HEK293 (cell line): ENCODE results near the gene C9orf152.

Experiments used
- KLF10 ChIP-seq: fragments of 450-650 bp; IDR thresholded peaks from 2 replicates; pipeline ENCODE4 v1.5.1; 2018; ENCODE audit warnings: missing biosample characterization, mild to moderate bottlenecking, missing genetic modification characterization
- MEIS1 ChIP-seq: sonication (generic); formaldehyde crosslinking; IDR thresholded peaks from 2 replicates; pipeline ENCODE4 v1.8.1; 2022; ENCODE audit warnings: missing genetic modification reagents, mild to moderate bottlenecking, borderline replicate concordance
- PRDM4 ChIP-seq: fragments of 450-650 bp; formaldehyde crosslinking; IDR thresholded peaks from 2 replicates; pipeline ENCODE4 v1.5.1; 2017; ENCODE audit warnings: missing biosample characterization, missing genetic modification characterization
- SP2 ChIP-seq: fragments of 450-650 bp; formaldehyde crosslinking; IDR thresholded peaks from 2 replicates; pipeline ENCODE4 v1.5.1; 2016; ENCODE audit warnings: missing biosample characterization, missing genetic modification characterization
- TRIM28 ChIP-seq: IDR thresholded peaks from 2 replicates; pipeline ENCODE4 v1.6.1; 2011; ENCODE audit warnings: low read length, control low read depth, borderline replicate concordance
- YY2 ChIP-seq: fragments of 450-650 bp; formaldehyde crosslinking; IDR thresholded peaks from 2 replicates; pipeline ENCODE4 v1.5.1; 2016; ENCODE audit warnings: missing biosample characterization, missing genetic modification characterization
- ZBTB10 ChIP-seq: fragments of 450-650 bp; formaldehyde crosslinking; IDR thresholded peaks from 2 replicates; pipeline ENCODE4 v1.5.1; 2016; ENCODE audit warnings: missing biosample characterization, missing genetic modification characterization
- ZNF19 ChIP-seq: fragments of 450-650 bp; formaldehyde crosslinking; IDR thresholded peaks from 2 replicates; pipeline ENCODE4; 2016; ENCODE audit warnings: missing biosample characterization, missing genetic modification characterization, low read depth
- ZNF202 ChIP-seq: fragments of 450-650 bp; formaldehyde crosslinking; IDR thresholded peaks from 2 replicates; pipeline ENCODE4 v1.5.1; 2016; ENCODE audit warnings: missing biosample characterization, missing genetic modification characterization, borderline replicate concordance
- ZNF510 ChIP-seq: fragments of 450-650 bp; formaldehyde crosslinking; IDR thresholded peaks from 2 replicates; pipeline ENCODE4 v1.5.1; 2018; ENCODE audit warnings: mild to moderate bottlenecking, missing genetic modification characterization, missing biosample characterization; ENCODE audit not compliant: insufficient replicate concordance
- ZNF549 ChIP-seq: fragments of 450-650 bp; IDR thresholded peaks from 2 replicates; pipeline ENCODE4 v1.5.1; 2018; ENCODE audit warnings: missing biosample characterization, missing genetic modification characterization, mild to moderate bottlenecking, inconsistent platforms, moderate library complexity
- ZNF624 ChIP-seq: fragments of 450-650 bp; formaldehyde crosslinking; IDR thresholded peaks from 2 replicates; pipeline ENCODE4 v1.5.1; 2017; ENCODE audit warnings: missing biosample characterization, missing genetic modification characterization
- TF ChIP-seq, protein P1 (sequence below): fragments of 450-650 bp; formaldehyde crosslinking; IDR thresholded peaks from 2 replicates; pipeline ENCODE4 v1.5.1; 2016; ENCODE audit warnings: missing biosample characterization, missing genetic modification characterization
- TF ChIP-seq, protein P2 (sequence below): fragments of 450-650 bp; formaldehyde crosslinking; IDR thresholded peaks from 2 replicates; pipeline ENCODE4 v1.5.1; 2016; ENCODE audit warnings: missing biosample characterization, missing genetic modification characterization

GRCh38 chr9:110255034-110255462, 47.1 kb upstream of the C9orf152 start:
- no peak for TF ChIP-seq PRDM4 (tag by site-specific recombination)
- TF ChIP-seq SP2 (tag by site-specific recombination), result no peak
- TF ChIP-seq ZBTB10 (tag by site-specific recombination), result no peak
- TF ChIP-seq, protein P1, sequence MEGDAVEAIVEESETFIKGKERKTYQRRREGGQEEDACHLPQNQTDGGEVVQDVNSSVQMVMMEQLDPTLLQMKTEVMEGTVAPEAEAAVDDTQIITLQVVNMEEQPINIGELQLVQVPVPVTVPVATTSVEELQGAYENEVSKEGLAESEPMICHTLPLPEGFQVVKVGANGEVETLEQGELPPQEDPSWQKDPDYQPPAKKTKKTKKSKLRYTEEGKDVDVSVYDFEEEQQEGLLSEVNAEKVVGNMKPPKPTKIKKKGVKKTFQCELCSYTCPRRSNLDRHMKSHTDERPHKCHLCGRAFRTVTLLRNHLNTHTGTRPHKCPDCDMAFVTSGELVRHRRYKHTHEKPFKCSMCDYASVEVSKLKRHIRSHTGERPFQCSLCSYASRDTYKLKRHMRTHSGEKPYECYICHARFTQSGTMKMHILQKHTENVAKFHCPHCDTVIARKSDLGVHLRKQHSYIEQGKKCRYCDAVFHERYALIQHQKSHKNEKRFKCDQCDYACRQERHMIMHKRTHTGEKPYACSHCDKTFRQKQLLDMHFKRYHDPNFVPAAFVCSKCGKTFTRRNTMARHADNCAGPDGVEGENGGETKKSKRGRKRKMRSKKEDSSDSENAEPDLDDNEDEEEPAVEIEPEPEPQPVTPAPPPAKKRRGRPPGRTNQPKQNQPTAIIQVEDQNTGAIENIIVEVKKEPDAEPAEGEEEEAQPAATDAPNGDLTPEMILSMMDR (tag by site-specific recombination), result no peak
- no peak for TF ChIP-seq ZNF510 (tag by site-specific recombination)
- TF ChIP-seq KLF10 (tag by site-specific recombination), result no peak
- no peak for TF ChIP-seq ZNF202 (tag by site-specific recombination)
- TF ChIP-seq, protein P2, sequence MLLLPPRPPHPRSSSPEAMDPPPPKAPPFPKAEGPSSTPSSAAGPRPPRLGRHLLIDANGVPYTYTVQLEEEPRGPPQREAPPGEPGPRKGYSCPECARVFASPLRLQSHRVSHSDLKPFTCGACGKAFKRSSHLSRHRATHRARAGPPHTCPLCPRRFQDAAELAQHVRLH (tag by site-specific recombination), result no peak
- TF ChIP-seq TRIM28, result no peak
- TF ChIP-seq ZNF19 (tag by site-specific recombination), result no peak
- no peak for TF ChIP-seq ZNF549
- TF ChIP-seq ZNF624 (tag by site-specific recombination), result no peak
- TF ChIP-seq YY2 (tag by site-specific recombination), result no peak
- TF ChIP-seq MEIS1, result no peak
